PC-3 (cell line): ENCODE results near the gene PRKAR1B.

Experiments
- EZH2phosphoT487 ChIP-seq: fragments of 300-600 bp; sonication (generic); IDR thresholded peaks from 2 replicates; pipeline ENCODE4 v1.6.1; 2018; ENCODE audit warnings: mild to moderate bottlenecking, antibody characterized with exemption, low read length, borderline replicate concordance
- TF ChIP-seq, protein P1 (sequence below): fragments of 300-600 bp; sonication (generic); conservative IDR thresholded peaks from 2 replicates; pipeline ENCODE4 v1.5.1; 2017; ENCODE audit warnings: antibody characterized with exemption, low read depth, mild to moderate bottlenecking, low read length

DNA sequence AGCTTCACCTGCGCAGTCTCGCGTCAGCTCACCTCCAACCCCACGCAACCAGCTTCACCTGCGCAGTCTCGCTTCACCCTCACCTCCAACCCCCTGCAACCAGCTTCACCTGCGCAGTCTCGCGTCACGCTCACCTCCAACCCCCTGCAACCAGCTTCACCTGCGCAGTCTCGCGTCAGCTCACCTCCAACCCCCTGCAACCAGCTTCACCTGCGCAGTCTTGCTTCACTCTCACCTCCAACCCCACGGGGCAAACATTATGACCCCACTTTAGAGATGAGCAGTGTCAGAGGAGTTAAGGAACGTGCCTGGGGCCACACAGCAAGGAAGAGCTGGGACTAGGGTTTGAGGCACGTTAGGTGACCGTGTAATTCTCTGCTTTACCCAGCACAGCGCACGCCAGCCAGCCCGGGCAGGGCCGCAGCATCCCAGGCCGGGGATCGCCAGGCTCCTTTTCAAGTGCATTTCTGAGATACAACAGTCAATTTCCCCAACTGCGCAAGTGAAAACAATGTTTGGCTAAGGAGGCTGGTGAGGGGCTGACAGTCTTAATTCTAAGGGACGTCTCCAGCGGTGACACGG, 184.9 kb downstream of the PRKAR1B start:
- TF ChIP-seq, protein P1, sequence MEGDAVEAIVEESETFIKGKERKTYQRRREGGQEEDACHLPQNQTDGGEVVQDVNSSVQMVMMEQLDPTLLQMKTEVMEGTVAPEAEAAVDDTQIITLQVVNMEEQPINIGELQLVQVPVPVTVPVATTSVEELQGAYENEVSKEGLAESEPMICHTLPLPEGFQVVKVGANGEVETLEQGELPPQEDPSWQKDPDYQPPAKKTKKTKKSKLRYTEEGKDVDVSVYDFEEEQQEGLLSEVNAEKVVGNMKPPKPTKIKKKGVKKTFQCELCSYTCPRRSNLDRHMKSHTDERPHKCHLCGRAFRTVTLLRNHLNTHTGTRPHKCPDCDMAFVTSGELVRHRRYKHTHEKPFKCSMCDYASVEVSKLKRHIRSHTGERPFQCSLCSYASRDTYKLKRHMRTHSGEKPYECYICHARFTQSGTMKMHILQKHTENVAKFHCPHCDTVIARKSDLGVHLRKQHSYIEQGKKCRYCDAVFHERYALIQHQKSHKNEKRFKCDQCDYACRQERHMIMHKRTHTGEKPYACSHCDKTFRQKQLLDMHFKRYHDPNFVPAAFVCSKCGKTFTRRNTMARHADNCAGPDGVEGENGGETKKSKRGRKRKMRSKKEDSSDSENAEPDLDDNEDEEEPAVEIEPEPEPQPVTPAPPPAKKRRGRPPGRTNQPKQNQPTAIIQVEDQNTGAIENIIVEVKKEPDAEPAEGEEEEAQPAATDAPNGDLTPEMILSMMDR = no peak
- no peak for TF ChIP-seq EZH2phosphoT487
